Stimulated activated CD8-positive, alpha-beta memory T cell treated with anti-CD3 and anti-CD28 coated beads, Interleukin-15, amount 100 ng/mL, for 4 hours (primary cell): ENCODE data around the gene ZNF428.
"Not testable (repeated sequence)": the region's sequence is repeated elsewhere in the genome, so short reads cannot be mapped to it uniquely, and the experiment has no call there.

ENCODE experiments used
- DNase-seq, 2 donors: peaks; one replicate each; pipeline ENCODE4 v3.0.0-alpha.2; 2020; ENCODE audit warnings: low read depth in 2 of 2

ZNF428 gene

DNA sequence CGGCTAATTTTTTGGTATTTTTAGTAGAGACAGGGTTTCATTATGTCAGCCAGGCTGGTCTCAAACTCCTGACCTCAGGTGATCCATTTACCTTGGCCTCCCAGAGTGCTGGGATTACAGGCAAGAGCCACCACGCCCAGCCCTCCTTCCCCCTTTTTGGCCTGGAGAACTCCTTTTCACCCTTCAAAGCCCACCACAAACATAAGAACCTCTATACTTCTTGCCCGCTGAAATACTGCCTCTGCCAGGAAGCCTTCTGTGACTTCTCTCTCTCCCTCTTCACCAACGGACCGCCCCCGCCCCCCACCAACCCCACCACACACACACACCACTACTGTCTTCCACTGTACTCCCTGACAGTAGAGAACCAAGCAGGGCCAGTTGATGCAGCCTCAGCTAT is 2.5 kb downstream of the ZNF428 start:
- no peak for DNase-seq

DNA sequence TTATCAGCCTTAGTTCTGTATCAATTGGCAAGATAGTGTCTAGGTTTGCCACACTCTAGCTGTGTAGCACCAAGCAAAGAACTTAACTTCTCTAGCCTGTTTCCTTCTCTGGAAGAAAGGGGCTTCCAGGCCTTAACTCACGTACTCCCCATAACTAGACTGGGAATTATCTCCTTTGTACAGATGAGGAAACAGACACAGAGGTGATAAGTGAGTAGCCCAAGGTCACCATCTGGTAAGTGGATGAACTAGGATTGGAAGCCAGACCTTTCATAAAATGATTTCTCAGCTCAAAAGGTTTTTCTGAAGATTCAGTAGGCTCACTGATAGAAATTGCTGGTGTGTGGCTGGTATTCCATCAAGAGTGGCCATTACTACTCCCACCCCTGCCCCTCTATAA is 3.1 kb downstream of the ZNF428 start:
- DNase-seq: no peak

DNA sequence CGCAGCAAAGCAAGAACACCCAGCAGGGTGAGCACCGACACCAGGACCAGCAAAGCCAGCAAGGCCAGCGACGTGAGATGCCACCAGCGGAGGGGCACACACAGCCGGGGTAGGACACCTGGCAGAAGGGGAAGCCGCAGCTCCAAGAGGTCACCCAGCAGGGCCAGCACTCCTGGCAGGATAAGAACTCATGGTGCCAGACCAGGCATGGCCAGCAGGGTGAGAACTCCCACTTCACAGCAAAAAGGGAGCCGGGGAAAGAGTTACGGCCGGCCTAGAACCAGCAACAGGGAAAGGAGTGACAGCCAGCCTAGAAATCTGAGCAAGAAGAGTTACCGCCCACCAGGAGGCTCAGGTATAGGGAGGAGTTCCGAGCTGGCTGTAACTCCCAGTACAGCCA is 7.1 kb downstream of the ZNF428 start:
- no peak for DNase-seq

DNA sequence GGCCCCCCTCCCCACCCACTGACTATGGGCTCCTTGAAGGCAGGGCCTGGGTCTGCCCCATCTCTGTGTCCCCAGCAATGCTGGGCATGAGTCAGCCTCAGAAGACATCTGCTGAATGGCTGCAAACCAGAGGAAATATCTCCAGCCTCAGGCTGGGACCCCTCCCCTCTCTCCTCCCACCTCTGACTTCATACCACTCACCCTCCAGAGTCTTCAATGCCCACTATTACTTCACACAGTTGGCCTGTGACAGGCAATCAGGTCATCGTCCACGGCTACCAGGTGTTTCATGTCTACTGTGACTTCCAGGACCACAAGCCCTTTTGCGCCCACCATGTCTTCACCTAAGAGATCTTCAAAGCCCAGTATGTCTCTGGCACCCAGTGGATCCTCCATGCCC is 7.6 kb downstream of the ZNF428 start, which contains the start of gene SRRM5:
Gene SRRM5, plus strand, starts transcription at position 301 of the 400 bp plus-strand sequence. Its CDS starts 34 bp downstream, at position 335.
- DNase-seq: no peak

DNA sequence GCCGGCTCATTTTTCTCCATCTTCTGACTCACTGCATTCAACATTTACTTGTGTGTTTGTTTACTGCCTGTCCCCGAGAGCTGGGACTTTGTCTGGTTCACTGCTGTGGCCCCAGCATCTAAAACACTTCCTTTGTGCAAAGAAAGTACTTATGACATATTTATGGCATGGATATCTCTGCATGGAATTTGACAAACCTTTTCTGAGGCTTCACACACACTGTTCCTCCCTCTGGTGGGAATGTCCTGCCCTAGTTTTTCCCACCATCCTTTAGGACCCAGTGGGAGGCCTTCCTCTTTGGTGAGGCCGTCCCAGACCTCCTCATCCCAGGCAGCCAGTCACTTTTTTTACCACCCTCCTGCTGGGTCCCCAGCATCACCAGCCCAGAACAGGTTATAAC is 8.9 kb downstream of the ZNF428 start:
- DNase-seq: no peak

DNA sequence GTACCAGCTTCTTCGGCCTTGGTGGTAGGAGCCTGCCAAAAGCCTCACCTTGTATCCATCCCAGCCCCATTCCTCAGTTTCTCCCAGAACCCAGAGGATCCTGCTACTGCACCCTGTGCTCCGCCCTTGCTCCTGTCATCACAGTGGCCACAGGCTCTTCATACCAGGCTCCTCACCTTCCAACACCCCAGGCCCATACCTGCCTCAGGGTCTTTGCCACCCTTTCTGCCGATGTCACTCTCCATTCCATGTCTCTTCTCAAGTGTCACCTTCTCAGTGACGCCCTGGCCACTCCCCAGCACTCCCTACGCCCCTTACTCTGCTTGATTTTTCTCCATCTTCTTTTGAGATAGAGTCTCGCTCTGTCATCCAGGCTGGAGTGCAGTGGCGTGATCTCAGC is 9.6 kb downstream of the ZNF428 start:
- no peak for DNase-seq

DNA sequence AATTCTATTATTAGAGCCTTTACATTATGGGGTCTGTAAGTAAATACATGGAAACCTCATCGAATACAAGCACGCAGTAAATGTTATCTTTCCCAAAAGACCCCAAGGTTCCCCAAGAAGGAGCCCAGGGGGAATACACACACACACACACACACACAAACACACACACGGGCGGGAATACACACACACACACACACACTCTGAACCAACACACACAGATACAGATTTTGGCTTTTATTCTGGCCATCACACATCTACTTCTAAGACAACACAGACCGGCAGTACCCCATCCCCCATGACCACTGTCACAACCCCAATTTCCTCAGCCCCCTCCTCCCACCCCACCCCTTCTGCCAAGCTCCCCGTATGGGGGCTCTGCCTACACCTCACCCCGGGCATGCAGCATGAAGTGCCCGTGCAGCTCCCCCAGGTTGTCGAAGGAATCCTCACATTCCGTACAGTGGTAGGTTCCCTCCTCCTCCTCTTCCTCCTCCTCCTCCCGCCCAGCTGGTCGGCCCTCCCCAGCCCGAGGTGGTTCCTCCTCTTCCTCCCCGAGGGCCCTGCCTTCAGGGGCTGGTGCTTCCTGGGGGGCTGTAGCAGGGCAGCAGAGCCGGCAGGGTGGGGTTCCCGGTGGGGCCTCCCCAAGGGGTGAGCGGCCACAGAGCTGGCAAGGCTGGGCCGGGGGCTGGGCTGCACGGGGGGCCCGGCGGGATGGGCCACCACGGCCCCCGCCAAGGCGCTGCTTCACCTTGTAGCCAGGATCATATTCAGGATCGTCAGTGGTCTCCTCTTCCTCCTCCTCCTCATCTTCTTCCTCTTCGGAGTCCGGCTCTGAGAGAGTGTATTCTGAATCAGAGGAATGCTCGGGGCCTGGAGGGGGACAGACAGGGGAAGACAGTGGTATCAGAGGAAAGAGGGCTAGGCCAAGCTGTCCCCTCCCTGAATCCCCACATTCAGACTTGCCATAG is 11.9 kb downstream of the ZNF428 start:
- DNase-seq: no peak

DNA sequence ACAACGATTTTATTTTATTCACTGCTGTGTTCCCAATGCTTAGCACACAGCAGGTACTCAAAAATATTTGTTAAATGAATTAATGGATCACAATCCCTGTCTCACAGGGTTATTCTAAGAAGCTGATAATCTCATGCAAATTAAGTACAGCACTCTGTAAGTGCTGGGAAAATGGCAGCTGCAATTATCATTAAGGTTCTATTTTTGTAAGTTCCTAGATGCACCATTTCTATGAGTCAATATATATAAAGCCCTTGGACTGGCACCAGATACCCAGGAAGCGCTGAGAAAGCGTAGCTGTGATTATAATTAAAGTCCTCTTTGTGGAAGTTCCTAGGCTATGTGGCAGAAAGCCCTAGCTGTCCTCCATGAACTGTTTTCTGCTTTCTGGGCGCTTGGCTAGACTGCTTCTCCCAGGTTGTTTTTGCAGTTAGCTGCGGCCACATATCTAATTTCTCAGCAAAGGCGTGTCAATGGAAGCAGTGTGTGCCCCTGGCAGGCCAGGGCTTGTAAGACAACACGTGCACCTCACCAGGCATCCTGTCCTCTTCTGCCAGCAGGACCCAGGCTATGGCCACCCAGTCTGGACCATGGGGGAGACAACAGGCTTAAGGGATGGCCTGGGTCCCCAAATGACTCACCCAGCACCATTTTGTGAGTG is 12.7 kb downstream of the ZNF428 start:
- DNase-seq: no peak

DNA sequence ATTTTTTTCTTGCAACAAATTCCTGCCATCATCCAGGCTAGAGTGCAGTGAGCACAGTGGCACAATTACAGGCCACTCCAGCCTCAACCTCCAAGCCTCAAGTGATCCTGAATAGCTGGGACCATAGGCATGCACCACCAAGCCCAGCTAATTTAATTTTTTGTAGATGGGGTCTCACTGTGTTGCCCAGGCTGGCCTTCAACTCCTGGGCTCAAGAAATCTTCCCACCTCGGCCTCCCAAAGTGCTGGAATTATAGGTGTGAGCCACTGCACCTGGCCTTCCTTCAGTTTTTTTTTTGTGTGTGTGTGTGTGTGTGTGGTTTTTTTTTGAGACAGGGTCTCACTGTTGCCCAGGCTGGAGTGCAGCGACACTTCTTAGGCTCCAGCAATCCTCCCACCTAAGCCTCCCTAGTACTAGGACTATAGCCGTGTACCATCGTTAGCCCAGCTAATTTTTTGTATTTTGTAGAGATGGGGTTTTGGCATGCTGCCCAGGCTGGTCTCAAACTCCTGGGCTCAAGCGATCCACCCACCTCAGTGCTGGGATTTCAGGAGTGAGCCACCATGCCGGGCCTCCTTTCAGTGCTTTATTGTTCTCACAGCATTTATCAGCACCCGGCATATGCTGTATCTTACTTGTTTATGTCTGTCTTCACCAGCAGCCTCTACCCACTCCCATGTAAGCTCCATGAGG is 13.4 kb downstream of the ZNF428 start:
- no peak for DNase-seq

DNA sequence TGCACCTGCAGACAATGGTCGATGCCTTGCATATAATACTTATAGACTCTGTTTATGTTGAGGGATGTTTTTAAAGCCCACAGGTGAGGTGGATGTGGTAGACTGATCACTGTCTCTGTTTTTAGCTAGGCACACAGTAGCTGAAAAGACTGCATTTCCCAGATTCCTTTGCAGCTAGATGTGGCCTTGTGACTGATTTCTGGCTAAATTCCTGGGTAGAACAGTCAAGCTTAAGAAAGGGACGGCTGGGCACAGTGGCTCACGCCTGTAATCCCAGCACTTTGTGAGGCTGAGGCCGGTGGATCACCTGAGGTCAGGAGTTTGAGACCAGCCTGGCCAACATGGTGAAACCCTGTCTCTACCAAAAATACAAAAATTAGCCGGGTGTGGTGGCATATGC is 19.1 kb downstream of the ZNF428 start:
- not testable (repeated sequence) for DNase-seq

DNA sequence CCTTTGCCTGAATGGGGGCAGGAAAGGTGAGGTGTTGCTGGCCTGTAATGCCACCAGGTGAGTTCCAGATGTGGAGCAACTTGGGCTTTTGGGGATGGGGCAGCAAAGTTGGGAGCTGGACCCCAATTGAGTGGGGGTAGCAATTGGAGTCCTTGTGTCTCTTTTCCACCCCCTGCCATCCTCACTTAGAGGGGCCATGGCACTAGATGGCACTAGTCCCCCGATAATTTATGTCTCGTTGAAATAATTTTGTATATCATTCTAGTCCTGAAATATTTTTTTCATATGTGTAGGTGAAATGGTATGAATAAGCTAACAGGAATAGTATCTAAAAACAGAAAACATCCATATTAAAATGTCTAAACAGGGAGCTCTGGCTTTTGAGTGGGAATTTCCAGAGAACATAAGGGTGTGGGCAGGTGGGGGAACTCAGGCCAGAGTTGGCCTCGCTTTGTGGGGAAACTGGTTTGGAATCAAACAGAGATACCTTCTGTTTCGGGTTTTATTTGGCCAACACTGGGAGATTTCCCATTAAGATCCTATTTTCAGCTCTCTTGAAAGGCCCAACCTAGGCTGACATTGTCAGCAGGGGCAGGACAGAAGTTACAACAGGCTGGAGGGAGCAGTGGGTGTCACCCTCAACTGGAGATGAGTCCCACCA is 19.7 kb downstream of the ZNF428 start:
- no peak for DNase-seq

DNA sequence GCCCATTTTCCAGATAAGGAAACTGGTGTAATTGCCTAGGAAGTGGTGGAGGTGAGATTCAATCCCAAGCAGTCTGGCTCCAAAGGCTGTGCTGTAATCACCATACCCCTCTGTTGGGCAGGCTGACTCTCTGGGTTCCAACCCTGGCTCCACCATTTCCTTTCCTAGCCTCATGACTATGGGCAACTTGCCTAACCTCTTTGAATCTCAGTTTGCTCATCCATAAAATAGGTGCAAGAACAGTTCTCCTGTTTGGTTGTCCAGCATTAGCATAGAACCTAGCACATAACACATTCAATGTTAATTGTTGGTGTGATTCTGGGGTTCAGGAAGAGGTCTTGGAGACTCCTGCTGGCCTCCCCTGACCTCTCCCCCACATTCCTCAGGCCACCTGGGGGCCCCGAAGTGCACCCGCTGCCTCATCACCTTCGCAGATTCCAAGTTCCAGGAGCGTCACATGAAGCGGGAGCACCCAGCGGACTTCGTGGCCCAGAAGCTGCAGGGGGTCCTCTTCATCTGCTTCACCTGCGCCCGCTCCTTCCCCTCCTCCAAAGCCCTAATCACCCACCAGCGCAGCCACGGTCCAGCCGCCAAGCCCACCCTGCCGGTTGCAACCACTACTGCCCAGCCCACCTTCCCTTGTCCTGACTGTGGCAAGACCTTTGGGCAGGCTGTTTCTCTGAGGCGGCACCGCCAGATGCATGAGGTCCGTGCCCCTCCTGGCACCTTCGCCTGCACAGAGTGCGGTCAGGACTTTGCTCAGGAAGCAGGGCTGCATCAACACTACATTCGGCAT is 20.8 kb downstream of the ZNF428 start:
- DNase-seq: no peak

DNA sequence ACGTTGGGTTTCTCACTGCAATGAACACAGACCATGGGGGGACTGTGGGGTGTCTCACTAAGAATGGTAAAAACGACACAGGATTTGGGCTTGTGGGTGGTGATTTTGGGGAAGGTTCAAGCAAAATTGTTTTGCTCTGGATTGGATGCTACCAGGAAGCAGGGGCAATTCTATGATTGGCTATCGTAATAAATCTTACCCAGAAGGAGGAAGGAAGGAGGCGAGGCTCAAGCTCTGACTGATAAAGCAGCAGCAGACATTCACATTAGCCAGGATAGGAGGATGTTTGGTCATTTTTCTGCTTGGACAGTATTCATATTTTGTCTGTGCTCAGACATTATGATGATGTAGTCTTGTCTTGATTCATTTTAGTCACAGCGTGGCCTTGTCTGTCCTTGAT is 21.6 kb downstream of the ZNF428 start:
- no peak for DNase-seq

DNA sequence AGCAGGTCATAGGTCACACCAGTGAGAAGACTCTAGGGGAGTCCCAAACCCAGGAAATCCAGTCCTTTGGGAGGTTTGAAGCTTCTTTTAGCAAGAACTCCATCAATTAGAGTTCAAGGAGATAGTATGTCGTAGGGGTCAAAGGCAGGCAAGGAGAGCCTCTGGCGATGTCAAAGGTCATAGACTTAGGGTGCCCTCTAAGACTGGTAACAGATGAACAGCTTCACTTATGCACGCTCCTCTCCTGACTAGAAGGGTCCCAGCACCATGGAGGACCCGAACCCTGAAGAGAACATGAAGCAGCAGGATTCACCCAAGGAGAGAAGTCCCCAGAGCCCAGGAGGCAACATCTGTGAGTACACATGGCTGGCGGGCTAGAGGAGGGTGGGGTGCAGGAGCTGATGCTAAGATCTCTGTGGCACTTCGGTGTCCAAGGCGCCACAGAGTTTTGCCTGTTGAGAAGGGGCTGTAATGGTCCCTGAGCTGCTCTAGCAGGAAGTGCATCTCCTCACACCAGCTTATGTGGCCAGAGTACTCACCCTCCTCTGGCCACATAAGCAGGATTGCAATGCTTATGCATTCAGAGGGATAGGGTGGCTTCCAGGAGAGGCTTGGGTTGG is 22.5 kb downstream of the ZNF428 start:
- DNase-seq: no peak

DNA sequence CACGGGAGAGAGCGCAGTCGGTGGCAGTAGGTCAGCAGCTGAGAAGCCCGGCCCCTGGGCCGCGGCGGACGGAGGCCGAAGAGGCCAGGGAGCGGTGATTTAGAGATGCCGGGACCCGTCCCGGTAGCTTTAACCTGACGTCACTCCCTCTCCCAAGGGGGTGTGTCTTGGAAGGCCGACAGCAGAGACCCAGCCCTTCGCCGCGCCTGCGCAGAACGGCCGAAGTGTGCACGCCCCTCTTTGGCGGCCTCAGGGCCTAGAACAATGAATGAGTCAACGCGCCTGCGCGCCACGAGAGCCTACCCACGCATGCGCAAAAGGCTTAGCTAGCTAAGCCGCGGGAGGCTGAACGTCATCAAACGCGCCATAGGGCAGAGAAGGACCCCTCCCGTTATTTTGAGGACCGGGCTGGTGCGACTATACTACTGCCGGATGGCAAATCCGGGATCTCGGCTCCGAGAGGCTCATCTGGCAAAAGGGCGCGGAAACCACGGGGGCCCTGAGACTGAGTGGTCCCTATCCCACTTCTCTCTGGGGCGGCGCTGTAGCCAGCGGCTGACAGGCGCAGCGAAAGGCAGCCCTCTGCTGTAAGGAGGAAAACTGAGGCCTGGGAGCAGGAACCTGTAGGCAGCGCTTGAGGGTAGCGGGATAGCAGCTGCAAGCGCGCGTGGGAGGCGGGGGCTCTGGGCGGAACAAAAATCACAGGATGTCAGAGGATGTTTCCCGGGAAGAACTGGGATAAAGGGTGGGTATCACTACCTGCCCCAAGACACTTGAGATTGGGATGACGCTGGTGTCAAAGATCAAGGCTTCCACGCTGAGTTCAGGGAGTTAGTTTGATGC is 23.2 kb downstream of the ZNF428 start, which contains the start of the genes IRGQ and ZNF576:
Gene IRGQ, minus strand, starts transcription at position 136 of the 843 bp plus-strand sequence. CDS start 796 bp downstream, outside the sequence.
Gene ZNF576, plus strand, starts transcription at position 597 of the 843 bp plus-strand sequence. CDS start 514 bp downstream, outside the sequence.
- DNase-seq: peak; percentile 100

DNA sequence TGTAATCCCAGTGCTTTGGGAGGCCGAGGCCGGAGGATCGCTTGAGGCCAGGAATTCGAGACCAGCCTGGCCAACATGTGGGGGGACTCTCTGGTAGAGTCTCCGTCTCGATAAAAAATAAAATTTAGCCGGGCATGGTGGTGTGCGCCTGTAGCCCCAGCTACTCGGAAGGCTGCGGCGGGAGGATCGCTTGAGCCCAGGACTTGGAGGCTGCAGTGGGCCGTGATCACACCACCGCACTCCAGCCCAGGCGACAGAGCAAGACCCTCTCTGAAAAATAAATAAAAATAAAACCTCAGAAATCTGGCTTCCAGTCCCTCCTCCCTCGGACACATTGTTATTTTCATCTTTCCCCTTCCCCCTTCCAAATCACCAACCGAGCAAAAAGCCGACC is 23.8 kb downstream of the ZNF428 start:
- DNase-seq: no peak

DNA sequence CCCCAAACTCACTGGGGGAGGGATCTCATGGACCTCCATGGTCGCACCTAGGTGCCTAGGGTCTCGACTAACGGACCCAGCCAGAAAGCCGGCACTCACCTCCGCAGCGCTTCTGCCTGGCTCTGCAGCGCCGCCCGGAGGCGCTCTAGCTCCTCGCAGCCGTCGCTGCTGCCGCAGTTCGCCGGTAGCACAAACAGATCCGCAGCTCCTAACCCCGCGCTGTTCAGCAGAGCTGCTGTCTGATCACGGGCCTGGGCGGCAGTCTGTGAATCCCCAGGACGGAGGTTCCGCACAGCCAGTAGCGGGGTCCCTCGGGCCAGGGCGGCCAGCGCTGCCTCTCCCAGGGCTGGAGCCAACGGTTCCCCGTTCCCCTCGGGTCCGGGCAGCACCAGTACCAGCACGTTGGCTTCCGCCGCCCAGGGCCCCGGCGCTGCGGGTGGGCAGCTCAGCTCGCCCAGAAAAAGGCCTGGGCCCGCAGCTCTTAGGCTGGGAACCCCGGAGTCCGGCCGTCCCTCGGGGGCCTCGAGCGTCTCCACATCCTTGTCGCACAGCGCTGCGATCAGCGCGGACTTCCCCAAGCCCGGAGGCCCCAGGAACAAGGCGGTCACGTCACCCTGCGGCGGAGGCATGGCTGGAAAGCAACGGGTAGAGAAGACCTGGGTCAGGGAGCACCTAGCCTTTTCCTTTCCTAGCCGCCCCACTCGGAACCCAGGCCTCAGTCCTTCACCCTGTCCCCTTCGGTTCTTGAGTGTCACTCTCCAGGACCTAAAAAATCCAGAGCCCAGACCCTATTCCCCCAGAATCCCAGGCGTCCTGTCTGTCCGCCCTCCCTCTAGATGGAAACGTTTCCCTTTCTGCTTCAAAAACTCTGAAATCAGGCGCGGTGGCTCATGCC is 24.5 kb downstream of the ZNF428 start:
- peak; percentile 39 to 44 for DNase-seq

DNA sequence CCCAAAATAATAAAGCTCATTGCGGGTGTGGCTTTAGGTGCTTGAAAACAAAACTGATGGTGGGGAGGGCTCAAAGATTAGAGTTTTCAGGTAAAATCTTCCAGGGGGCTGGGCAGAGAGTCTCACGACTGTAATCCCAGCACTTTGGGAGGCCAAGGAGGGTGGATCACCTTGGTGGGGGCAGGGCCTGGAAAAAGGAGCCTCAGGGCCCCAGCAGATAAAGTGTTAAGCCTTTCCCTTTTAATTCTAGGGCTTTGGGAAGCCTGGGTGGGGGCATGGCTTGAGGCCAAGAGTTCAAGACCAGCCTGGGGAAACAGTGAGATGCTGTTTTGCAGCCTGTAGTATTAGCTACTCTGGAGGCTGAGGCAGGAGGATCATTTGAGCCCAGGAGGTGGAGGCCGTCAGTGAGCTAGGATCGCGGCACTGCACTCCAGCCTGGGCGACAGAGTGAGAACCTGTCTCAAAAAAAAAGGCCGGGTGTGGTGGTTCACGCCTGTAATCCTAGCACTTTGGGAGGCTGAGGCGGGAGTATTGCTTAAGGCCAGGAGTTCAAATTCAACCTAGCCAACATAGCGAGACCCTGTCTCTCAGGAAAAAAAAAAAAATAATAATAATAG is 25.2 kb downstream of the ZNF428 start:
- DNase-seq: no peak
